Hematopoietic multipotent progenitor cell treated with erythropoietin and hydrocortisone succinate and interleukin-3 and kit ligand, for 8 days (in vitro differentiated cells): ENCODE measurements around the gene NDUFS4.
"Not testable (repeated sequence)": the region's sequence is repeated elsewhere in the genome, so short reads cannot be mapped to it uniquely, and the experiment has no call there.

Experiments
- DNase-seq: peaks from one replicate; pipeline ENCODE4 v3.0.0-alpha.2; 2015

NDUFS4 gene

DNA sequence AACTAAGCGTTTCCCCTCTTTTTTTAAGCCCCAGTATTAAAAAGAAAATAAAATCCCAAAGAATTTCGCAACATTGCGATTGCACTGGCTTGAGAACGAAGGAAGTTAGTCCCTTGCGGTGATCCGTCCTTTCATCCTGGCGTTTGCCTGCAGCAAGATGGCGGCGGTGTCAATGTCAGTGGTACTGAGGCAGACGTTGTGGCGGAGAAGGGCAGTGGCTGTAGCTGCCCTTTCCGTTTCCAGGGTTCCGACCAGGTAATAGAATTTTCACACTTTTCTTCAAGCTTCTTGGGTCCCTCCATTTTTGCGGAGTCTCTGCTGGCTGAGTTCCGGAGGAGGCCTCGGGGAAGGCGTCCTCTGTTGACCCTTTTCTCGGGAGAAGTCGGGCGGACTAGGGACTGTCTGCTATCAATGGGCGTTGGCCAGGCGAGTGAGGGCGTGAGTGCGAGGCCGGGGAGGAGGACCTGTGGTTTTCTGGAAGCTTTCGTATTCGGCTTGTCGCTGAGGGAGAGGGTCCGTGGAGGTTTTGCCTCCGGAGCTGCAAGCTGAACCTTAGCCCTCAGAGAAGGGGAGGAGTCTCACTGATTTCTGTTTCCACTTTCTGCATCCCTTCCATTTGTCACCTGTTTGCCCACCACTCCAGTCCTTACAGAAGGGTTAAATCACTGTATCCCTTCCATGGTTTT lies at the start of gene NDUFS4:
TSS of gene NDUFS4 (plus strand) at position 134 of the 686 bp plus-strand sequence. CDS start at position 158, 24 bp downstream.
- DNase-seq = peak; percentile 92

- no peak for DNase-seq
Observed at GRCh38 chr5:53512539-53512938, 47.9 kb upstream of the NDUFS4 start.

- DNase-seq = no peak
Observed at GRCh38 chr5:53515988-53516387, 44.5 kb upstream of the NDUFS4 start.

DNA sequence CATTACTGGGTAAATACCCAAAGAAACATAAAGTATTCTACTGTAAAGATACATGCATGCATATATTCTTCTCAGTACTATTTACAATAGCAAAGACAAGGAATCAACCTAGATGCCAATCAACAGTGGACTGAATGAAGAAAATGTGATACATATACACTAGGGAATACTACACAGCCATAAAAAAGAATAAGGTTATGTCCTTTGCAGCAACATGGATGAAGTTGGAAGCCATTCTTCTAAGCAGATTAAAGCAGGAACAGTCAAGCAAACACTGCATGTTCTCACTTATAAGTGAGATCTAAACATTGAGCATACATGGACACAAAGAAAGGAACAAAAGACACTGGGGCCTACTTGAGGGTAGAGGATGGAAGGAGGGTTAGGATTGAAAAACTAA lies 39.6 kb upstream of the NDUFS4 start:
- no peak for DNase-seq

- DNase-seq = no peak
Observed at GRCh38 chr5:53537711-53538110, 22.7 kb upstream of the NDUFS4 start.

- not testable (repeated sequence) for DNase-seq
Observed at GRCh38 chr5:53540739-53541138, 19.7 kb upstream of the NDUFS4 start.

DNA sequence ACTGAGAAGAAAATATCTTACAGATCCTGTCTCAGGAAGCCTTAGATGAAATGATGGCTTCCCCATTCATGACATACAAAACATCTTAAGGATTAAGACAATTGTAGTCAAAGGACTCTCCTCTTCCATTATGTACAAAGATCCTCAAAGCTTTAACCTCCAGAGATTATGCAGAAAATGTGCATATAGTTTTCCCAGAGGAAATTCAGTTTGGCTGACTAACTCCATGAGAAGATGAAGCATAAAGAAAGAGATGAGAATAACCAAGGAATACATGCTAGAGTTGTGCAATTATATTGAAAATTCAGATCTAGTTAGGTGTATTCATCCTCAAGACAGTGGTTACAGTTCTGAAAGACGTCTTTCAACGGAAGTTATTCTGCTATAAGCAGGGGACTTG lies 18.6 kb upstream of the NDUFS4 start:
- no peak for DNase-seq

DNA sequence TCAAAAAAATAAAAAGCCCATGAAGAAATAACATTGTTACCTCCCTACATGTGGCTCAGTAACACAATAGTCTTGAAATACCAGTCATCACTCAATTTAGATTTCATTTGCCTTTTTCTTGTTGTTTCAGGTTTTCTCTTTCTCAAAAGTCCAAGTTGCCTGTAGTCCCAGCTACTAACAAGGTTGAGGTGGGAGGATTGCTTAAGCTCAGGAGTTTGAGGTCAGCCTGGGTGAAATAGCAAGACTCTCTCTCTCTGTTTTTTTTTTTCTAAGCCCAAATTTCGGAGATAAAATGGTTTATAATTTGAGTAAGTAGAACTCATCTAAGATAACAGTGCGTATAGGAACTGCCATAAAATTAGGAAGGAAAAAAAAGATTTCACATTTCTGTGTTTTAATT lies 17.5 kb upstream of the NDUFS4 start:
- peak; percentile 42 for DNase-seq

DNA sequence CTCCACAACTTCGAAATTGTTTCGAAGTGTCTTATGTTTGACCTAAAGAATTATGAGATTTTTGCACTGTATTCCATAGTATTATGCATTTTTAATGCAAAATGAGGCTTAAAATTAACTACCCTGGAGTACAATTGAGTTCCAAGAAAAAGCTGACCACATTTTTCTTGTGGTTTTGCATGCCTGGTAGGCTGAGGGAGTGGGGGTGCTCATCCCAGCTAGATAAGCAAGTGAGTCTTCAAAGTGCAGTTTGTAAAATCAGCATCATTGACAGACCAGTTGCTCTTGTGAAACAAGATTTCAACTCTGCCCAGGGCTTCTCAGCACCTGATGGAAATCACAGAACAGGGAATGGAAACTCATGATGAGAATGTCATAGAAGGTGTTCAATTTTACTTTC lies 17.0 kb upstream of the NDUFS4 start:
- peak; percentile 94 for DNase-seq

DNA sequence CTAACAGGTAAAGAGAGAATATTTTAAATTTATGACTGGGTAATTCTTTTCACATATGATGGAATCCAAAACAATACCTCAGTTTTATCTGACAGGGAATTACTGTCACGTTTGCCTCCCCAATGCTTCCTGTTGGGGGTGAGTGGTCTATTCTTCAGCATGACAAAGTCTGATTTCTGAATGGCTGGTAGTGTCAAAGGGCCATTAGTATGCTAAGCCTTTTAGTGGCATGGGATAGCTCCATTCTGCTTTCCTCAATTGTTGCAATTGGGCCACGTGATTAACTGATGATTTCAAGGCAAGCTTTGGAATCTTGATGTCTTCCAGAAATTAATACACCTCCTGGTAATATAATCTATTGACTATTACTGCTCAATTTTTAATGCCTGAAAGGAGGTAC lies 14.7 kb upstream of the NDUFS4 start:
- no peak for DNase-seq

DNA sequence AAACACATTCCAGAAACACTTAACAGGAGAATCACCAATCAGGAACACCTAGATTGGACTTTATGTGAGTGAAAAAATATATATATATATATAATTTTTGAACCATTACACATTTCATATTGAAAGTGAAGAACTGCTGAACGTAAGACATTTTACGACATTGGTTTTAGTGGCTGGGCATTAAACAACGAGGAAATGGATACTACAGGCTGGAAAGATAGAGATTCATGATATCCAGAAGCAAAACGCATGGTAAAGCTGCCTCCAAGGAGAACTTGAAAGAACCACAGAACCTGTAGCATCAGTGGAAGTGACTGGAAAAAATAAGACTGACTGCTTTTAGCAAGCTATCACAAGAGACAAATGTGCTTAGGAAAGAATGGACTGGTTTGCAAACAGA lies 13.2 kb upstream of the NDUFS4 start:
- no peak for DNase-seq

- DNase-seq = peak; percentile 43
Observed at GRCh38 chr5:53548501-53548900, 11.9 kb upstream of the NDUFS4 start.

GRCh38 chr5:53549792-53550191 lies 10.6 kb upstream of the NDUFS4 start:
- no peak for DNase-seq

DNA sequence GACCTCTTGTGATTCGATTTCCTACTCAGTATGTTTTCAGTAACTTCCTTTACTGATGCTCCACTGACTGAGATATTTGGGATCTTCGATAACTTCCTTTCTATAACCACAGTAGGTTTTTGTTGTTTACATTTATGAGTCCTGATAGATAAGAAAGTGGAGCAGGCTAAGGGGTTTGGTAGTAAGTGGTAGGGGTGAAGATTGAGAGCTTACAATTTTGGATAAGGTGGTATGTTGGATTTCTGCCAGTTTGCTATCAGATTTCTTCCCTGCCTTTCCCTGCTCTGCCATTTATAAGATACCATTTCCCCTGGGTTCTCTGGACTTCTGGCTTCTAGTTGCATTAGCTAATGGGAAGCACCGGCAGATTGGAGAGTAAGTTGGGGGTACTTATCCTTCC lies 7.9 kb upstream of the NDUFS4 start:
- peak; percentile 39 for DNase-seq

DNA sequence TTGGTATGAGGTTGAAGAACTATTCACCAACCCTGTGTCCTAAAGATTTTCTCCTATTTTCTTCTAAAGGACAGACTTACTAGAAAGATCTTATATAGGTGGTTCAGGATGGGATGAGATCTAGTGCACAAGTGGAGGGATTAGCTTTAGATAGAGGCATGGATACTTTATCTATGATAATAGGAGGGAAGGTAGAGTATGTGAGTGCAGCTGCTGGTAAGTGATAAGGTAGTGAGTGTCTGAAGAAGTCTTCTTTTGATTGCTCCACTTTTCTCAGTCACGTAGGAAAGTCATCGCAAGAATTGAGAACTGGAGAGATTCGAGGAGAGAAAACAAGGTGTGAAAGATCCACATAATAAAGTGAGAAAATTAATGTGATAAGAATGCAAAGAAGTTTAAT lies 6.0 kb upstream of the NDUFS4 start:
- DNase-seq = no peak

- peak; percentile 24 for DNase-seq
Observed at GRCh38 chr5:53555160-53555559, 5.3 kb upstream of the NDUFS4 start.

GRCh38 chr5:53556001-53556400 lies 4.4 kb upstream of the NDUFS4 start:
- DNase-seq = no peak

DNA sequence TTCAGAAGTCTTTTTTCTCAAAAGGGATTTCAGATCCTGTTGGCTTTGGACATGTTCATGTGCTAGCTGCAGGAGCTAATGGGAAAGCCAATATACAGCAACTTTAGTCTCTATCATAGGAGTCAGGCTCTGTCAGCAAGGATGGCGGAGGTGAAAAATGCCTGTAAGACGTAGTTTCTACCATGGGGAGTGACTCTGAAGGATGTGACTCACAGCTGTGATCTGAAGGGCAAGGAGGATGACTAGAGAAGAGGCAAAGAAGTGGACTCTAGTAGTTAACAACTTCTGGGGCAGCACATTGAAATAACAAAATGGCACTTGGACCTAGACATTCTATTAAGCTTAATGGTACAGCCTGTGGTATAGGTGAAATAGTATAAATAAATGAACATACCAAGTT lies 3.1 kb upstream of the NDUFS4 start:
- no peak for DNase-seq

GRCh38 chr5:53558966-53559365 lies 1.5 kb upstream of the NDUFS4 start:
- no peak for DNase-seq

DNA sequence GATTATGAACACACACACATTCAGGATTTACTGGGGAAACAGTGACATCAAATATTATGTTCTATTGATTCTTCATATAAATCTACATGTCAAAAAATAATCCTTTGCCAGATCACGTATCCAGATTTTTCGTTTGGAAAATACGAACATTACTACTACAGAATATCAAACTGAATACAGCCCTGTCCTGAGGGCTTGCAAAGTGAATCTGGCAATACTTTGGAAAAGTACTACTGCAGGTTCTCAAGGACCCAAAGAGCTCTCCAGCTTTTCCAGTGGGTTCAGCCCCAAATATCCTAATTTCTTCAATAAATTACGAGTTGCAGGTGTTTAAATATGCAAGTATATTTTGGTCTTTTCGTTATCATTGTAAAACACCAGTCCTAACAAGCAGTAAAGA lies 411 bp upstream of the NDUFS4 start:
- no peak for DNase-seq

DNA sequence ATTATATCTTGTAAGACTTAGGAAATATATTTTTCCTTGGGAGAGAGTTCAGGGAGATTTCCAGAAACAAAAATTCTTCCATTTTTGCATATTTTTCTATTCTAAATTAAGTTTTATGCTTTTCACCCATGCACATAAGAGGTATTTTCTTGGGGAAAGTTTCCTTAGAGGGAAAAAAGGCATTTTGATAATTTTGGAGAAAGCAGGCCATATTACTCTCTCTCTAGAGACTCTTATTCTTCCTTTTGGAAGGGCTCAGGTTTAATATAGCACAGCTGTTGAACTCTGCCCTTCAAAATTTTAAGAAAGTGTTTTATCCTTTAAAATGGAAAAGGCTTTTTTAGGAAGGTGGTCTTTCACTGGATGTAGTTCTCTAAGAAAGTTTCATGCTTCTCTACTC lies 8.0 kb downstream of the NDUFS4 start:
- DNase-seq = no peak

- no peak for DNase-seq
Observed at GRCh38 chr5:53568871-53569270, 8.4 kb downstream of the NDUFS4 start.

DNA sequence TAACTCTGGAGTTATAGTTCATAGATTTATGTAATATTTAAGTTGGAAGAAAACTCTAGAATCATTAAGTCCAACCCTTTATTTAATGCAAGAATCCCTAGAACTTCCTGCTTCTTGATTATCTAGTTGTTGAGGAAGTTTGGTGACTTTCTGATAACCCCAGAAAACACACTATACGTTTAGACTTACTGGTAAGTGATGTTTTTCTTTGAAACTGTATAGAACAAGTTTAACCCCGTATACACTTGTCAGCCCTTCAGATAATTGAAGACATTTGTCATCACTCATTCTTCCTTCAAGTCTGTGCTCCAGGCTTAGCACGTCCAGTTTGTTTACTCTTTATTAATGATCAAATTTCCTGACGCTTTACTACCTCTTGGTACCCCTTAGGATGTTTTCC lies 9.0 kb downstream of the NDUFS4 start:
- DNase-seq = peak; percentile 64

DNA sequence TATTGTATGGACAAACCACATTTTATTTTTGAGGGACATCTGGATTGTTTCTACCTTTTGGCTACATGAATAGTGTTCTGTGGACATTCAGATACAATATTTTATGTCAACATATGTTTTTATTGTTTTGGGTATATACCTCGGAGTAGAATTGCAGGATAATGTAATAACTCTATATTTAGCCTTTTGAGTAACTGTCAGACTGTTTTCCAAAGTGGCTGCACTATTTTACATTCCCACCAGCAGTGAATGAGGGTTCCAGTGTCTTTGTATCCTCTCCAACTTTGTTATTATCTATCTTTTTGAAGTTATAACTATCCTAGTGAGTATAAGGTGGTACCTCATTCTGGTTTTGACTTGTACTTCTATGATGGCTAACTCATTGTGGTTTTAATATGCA lies 11.0 kb downstream of the NDUFS4 start:
- DNase-seq = no peak

DNA sequence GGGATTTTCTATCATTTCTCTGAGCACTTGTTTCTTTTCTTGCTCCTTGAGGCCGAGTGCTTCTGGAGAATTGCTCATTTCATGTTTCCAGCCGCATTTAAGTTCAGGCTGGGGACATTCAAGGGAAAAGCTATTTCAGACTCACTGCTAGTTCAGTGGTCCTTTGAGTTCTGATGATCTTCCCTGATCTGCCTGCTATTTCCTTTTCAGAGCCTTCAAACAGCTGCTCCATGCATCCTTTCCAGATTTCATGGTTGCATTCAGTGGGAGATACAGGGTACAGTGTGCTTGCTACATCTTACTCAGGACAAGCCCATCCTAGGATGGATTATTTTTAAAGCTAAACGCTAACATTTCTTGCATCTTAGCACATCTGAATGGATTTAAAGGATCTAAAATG lies 14.7 kb downstream of the NDUFS4 start:
- DNase-seq = no peak

GRCh38 chr5:53575831-53576230 lies 15.4 kb downstream of the NDUFS4 start:
- no peak for DNase-seq
